Lung (tissue), 12 donors: ENCODE measurements around the gene PCDH9. TPM values are rescaled to one million over a fixed set of nuclear protein-coding genes. Genes with fewer than 3 reads are reported as not detected.

Experiments used
- ATAC-seq: fragments of 200-7000 bp; cut with Tn5 transposase; one replicate; pipeline ENCODE4 v1.9.1; 2020; ENCODE audit warnings: moderate number of reproducible peaks; ENCODE audit not compliant: insufficient read depth, low FRiP score
- DNase-seq, 3 donors: peaks; one replicate each; pipeline ENCODE4 v3.0.0-alpha.2; 2013 to 2017
- H3K27ac ChIP-seq, 2 donors: one replicate each; pipeline ENCODE4 v1.5.1; 2013; ENCODE audit warnings: mild to moderate bottlenecking in 2 of 2, moderate library complexity in 2 of 2, control low read depth in 1 of 2, inconsistent platforms in 1 of 2, low read depth in 1 of 2, low read length in 1 of 2
- H3K27me3 ChIP-seq, 3 donors: one replicate each; pipeline ENCODE4 v1.5.1; 2013; ENCODE audit warnings: low read length in 2 of 3; ENCODE audit not compliant: control insufficient read depth in 3 of 3, insufficient read depth in 3 of 3
- H3K36me3 ChIP-seq, 4 donors: one replicate each; pipeline ENCODE4 v1.5.1; 2013; ENCODE audit warnings: low read length in 4 of 4, mild to moderate bottlenecking in 1 of 4, moderate library complexity in 1 of 4; ENCODE audit not compliant: control insufficient read depth in 4 of 4, insufficient read depth in 4 of 4
- H3K4me1 ChIP-seq, 5 donors: one replicate each; pipeline ENCODE4 v1.5.1; 2013; ENCODE audit warnings: low read length in 5 of 5, mild to moderate bottlenecking in 2 of 5, moderate library complexity in 1 of 5; ENCODE audit not compliant: control insufficient read depth in 5 of 5, insufficient read depth in 5 of 5
- H3K4me3 ChIP-seq: one replicate; pipeline ENCODE4 v1.5.1; 2013; ENCODE audit warnings: mild to moderate bottlenecking, control low read depth, moderate library complexity
- H3K9ac ChIP-seq, 2 donors: one replicate each; pipeline ENCODE4 v1.5.1; 2013; ENCODE audit warnings: low read length in 2 of 2, control low read depth in 1 of 2; ENCODE audit not compliant: insufficient read depth in 1 of 2
- H3K9me3 ChIP-seq, 4 donors: one replicate each; pipeline ENCODE4 v1.5.1; 2013; ENCODE audit warnings: low read length in 3 of 4, mild to moderate bottlenecking in 1 of 4, moderate library complexity in 1 of 4; ENCODE audit not compliant: control insufficient read depth in 4 of 4, insufficient read depth in 3 of 4
- CTCF ChIP-seq: IDR thresholded peaks from 2 replicates; pipeline ENCODE4 v1.5.1; 2012; ENCODE audit warnings: mild to moderate bottlenecking; ENCODE audit errors: control extremely low read depth, extremely low read depth
- WGBS, 2 donors: extraction: QIAGEN DNeasy Blood & Tissue Kit; methylation state at CpG; one replicate each; pipeline ENCODE4 v1.1.7; 2013; 5-methylcytosine and 5-hydroxymethylcytosine counted together
- polyA plus RNA-seq, 2 donors: library from polyadenylated mRNA; stranded (reverse); fragments of 200-250 nt; gene quantifications; one replicate each; pipeline ENCODE4 v1.2.1, GENCODE V29; 2013
- total RNA-seq, 2 donors: library from RNA; depleted of rRNA in 1 of 2; stranded (reverse); fragments of >200 nt in 1 of 2; gene quantifications; one replicate each; pipeline ENCODE4 v1.2.1, GENCODE V29; 2014 to 2021
- donor health status: control.
- donor health status: control.
- donor health status: Bipolar disorder and iron deficiency.
- donor health status: healthy.
- donor health status: DM: yes; HTN: yes; CAD: no.

Gene PCDH9
- total and polyA plus RNA-seq, 4 donors: 0.68 to 22.2 (median 4.1) TPM

- H3K9me3 ChIP-seq: no peaks in the 10 kb centered on the region
- no peak for DNase-seq
These were observed 737.7 kb downstream of the PCDH9 start for GRCh38 chr13:66492479-66492878.

GRCh38 chr13:66491251-66491650 is 738.9 kb downstream of the PCDH9 start:
- Histone ChIP-seq H3K4me3 (no peak overlapping the region), H3K27ac (no peak overlapping the region), H3K27me3 (no peaks in the 10 kb centered on the region), H3K4me1 (peaks cover 0 to 11% (median 0%) of the 10 kb centered on the region in 5 donors), H3K9me3 (no peaks in the 10 kb centered on the region), H3K9ac (no peak overlapping the region), H3K36me3 (no peaks in the 10 kb centered on the region)
- TF ChIP-seq CTCF: no peak
- ATAC-seq (no peak), DNase-seq (peak in 2 of 3 donors; percentile 59 to 63)
- WGBS, 2 donors: 63 to 79% methylated on average over 6 of the region's 6 CpGs

More at GRCh38 chr13:66492479-66492878, 737.7 kb downstream of the PCDH9 start:
- 76 to 84% methylated on average over 1 of the region's 1 CpG for WGBS, 2 donors
- Histone ChIP-seq H3K36me3 (no peaks in the 10 kb centered on the region), H3K4me3 (no peak overlapping the region), H3K27ac (no peak overlapping the region), H3K4me1 (peaks cover 0 to 11% (median 0%) of the 10 kb centered on the region in 5 donors), H3K9ac (no peak overlapping the region), H3K27me3 (no peaks in the 10 kb centered on the region)
- ATAC-seq: no peak
- no peak for TF ChIP-seq CTCF

- 83 to 91% methylated on average over 2 of the region's 2 CpGs for WGBS, 2 donors
- no peak for ATAC-seq
These were observed 740.5 kb downstream of the PCDH9 start for GRCh38 chr13:66489586-66489985.

More at GRCh38 chr13:66489586-66489985, 740.5 kb downstream of the PCDH9 start:
- Histone ChIP-seq H3K4me1 (peaks cover 0 to 11% (median 0%) of the 10 kb centered on the region in 5 donors), H3K4me3 (no peak overlapping the region), H3K9ac (no peak overlapping the region), H3K27ac (no peak overlapping the region), H3K27me3 (no peaks in the 10 kb centered on the region), H3K36me3 (no peaks in the 10 kb centered on the region), H3K9me3 (no peaks in the 10 kb centered on the region)
- DNase-seq: no peak
- no peak for TF ChIP-seq CTCF
